ENCODE data around the gene ZKSCAN4. TPM values are rescaled to one million over a fixed set of nuclear protein-coding genes. Genes with fewer than 3 reads are reported as not detected.

Gene ZKSCAN4
- total and polyA plus RNA-seq, 2 donors (not counting 1 experiment from before 2014, with no cell fraction given), result 3.0 to 12.1 TPM

GRCh38 chr6:28257042-28257441 is 5.0 kb upstream of the ZKSCAN4 start:
- no peaks in the 10 kb centered on the region for H3K36me3 ChIP-seq (replicated peaks in 1 of 2; ENCODE audit: control extremely low read depth in 1 of 2, control insufficient read depth in 1 of 2, extremely low read depth in 1 of 2, insufficient read depth in 2 of 2, low read length in 1 of 2)
- H3K4me1 ChIP-seq (ENCODE audit: control insufficient read depth in 2 of 2, insufficient read depth in 2 of 2, low read length in 2 of 2), result peaks cover 7 to 20% of the 10 kb centered on the region in 2 donors
- ChIA-PET POLR2A (no interaction called here), CTCF (no interaction called here)
- no peak for ATAC-seq (ENCODE audit: low read depth)
- intact Hi-C loops (cut with micrococcal nuclease), result no loop called here
- Mint-ChIP-seq H3K4me1 (peaks cover 15% of the 10 kb centered on the region), H3K9me3 (ENCODE audit: insufficient read depth) (no peaks in the 10 kb centered on the region), H3K27me3 (peaks cover 3% of the 10 kb centered on the region), H3K4me3 (no peak overlapping the region), H3K27ac (no peak overlapping the region)
- H2AFZ ChIP-seq (ENCODE audit: insufficient read depth, low read depth, low read length, poor library complexity, severe bottlenecking), result no peak overlapping the region
- no peak for TF ChIP-seq CTCF (IDR thresholded peaks at IDR 0.05)
- no peak for TF ChIP-seq EZH2 (IDR thresholded peaks at IDR 0.05; ENCODE audit: borderline replicate concordance, insufficient read depth, low read depth, low read length, poor library complexity, severe bottlenecking)
- H3K27ac ChIP-seq (ENCODE audit: low read length in 2 of 2), result no peak overlapping the region
- peaks cover 10% of the 10 kb centered on the region for H3K79me2 ChIP-seq (ENCODE audit: control insufficient read depth, insufficient read depth, low read length)
- H4K20me1 ChIP-seq (ENCODE audit: control insufficient read depth, insufficient read depth, low read length, poor library complexity, severe bottlenecking), result no peaks in the 10 kb centered on the region
- no peak overlapping the region for H3K4me2 ChIP-seq (replicated peaks; ENCODE audit: low read depth, low read length, poor library complexity, severe bottlenecking)
- WGBS (ENCODE audit: insufficient coverage), result no CpG with 5 or more reads among the region's 1 CpG
- H3K4me3 ChIP-seq (ENCODE audit: control extremely low read depth in 1 of 5, extremely low read depth in 1 of 5, insufficient read depth in 1 of 5, low read depth in 2 of 5, low read length in 4 of 5), result no peak overlapping the region
- no peak overlapping the region for H3K9ac ChIP-seq (ENCODE audit: low read length)
- peaks cover 0 to 6% (median 2%) of the 10 kb centered on the region in 4 experiments for H3K27me3 ChIP-seq (replicated peaks in 1 of 4; ENCODE audit: control extremely low read depth in 1 of 4, control insufficient read depth in 3 of 4, insufficient read depth in 4 of 4, low read length in 3 of 4)
- peaks cover 0 to 18% (median 6%) of the 10 kb centered on the region in 3 donors for H3K9me3 ChIP-seq (ENCODE audit: control extremely low read depth in 1 of 3, control insufficient read depth in 2 of 3, insufficient read depth in 1 of 3, low read length in 2 of 3)
- DNase-seq, result no peak

GRCh38 chr6:28254121-28254519 is 2.1 kb upstream of the ZKSCAN4 start:
- peaks cover 17% of the 10 kb centered on the region for H3K79me2 ChIP-seq (ENCODE audit: control insufficient read depth, insufficient read depth, low read length)
- intact Hi-C loops (cut with micrococcal nuclease), result no loop called here
- no peak overlapping the region for H3K27ac ChIP-seq (ENCODE audit: low read length in 2 of 2)
- no peak overlapping the region for H3K4me2 ChIP-seq (replicated peaks; ENCODE audit: low read depth, low read length, poor library complexity, severe bottlenecking)
- peak; percentile 27 for DNase-seq
- no peak overlapping the region for H3K9ac ChIP-seq (ENCODE audit: low read length)
- TF ChIP-seq CTCF (IDR thresholded peaks at IDR 0.05) (no peak), EZH2 (IDR thresholded peaks at IDR 0.05; ENCODE audit: borderline replicate concordance, insufficient read depth, low read depth, low read length, poor library complexity, severe bottlenecking) (no peak)
- Mint-ChIP-seq H3K4me3 (no peak overlapping the region), H3K27ac (no peak overlapping the region), H3K4me1 (peaks cover 29% of the 10 kb centered on the region), H3K9me3 (ENCODE audit: insufficient read depth) (no peaks in the 10 kb centered on the region), H3K27me3 (peaks cover 3% of the 10 kb centered on the region)
- no peak overlapping the region for H2AFZ ChIP-seq (ENCODE audit: insufficient read depth, low read depth, low read length, poor library complexity, severe bottlenecking)
- no peaks in the 10 kb centered on the region for H3K36me3 ChIP-seq (replicated peaks in 1 of 2; ENCODE audit: control extremely low read depth in 1 of 2, control insufficient read depth in 1 of 2, extremely low read depth in 1 of 2, insufficient read depth in 2 of 2, low read length in 1 of 2)
- H4K20me1 ChIP-seq (ENCODE audit: control insufficient read depth, insufficient read depth, low read length, poor library complexity, severe bottlenecking), result no peaks in the 10 kb centered on the region
- ChIA-PET POLR2A (no interaction called here), CTCF (interaction anchor here (1.1 kb wide), 1 partner anchor 12 kb away, joined by 3 read pairs; no protein-coding TSS in a partner anchor)
- WGBS (ENCODE audit: insufficient coverage), result 100% methylated on average over 1 of the region's 1 CpG
- H3K9me3 ChIP-seq (ENCODE audit: control extremely low read depth in 1 of 3, control insufficient read depth in 2 of 3, insufficient read depth in 1 of 3, low read length in 2 of 3), result peaks cover 0 to 12% (median under 1%) of the 10 kb centered on the region in 3 donors
- ATAC-seq (ENCODE audit: low read depth), result no peak
- H3K4me1 ChIP-seq (ENCODE audit: control insufficient read depth in 2 of 2, insufficient read depth in 2 of 2, low read length in 2 of 2), result peaks cover 14 to 28% of the 10 kb centered on the region in 2 donors
- H3K4me3 ChIP-seq (ENCODE audit: control extremely low read depth in 1 of 5, extremely low read depth in 1 of 5, insufficient read depth in 1 of 5, low read depth in 2 of 5, low read length in 4 of 5), result no peak overlapping the region
- H3K27me3 ChIP-seq (replicated peaks in 1 of 4; ENCODE audit: control extremely low read depth in 1 of 4, control insufficient read depth in 3 of 4, insufficient read depth in 4 of 4, low read length in 3 of 4), result peaks cover 0 to 3% (median 2%) of the 10 kb centered on the region in 4 experiments
